ENCODE measurements around the gene TFPI2. TPM values are rescaled to one million over a fixed set of nuclear protein-coding genes. Genes with fewer than 3 reads are reported as not detected.

The TFPI2 gene
- 0.47 and 166 TPM in 2 replicates for total RNA-seq (ENCODE audit: low replicate concordance)

GRCh38 chr7:93890464-93891068, at the start of gene TFPI2:
TFPI2 (minus strand) TSS chr7:93890753; CDS start chr7:93890678, 75 bp downstream.

GRCh38 chr7:93921607-93922566, 31.3 kb upstream of the TFPI2 start, which contains the start of gene GNG11:
GNG11 (plus strand) TSS chr7:93921735; CDS start chr7:93922138, 403 bp downstream.

GRCh38 chr7:93906267-93906666, 15.7 kb upstream of the TFPI2 start, which contains the start of gene GNGT1:
GNGT1 (plus strand) TSS chr7:93906567; CDS start chr7:93906747, 180 bp downstream.

Other genes starting within 250 kb of the TFPI2 start
- gene GNGT1, start 15.8 kb upstream of the TFPI2 start, total RNA-seq (ENCODE audit: low replicate concordance): not detected in 2 replicates
- gene GNG11, start 31.0 kb upstream of the TFPI2 start, total RNA-seq (ENCODE audit: low replicate concordance): 2.8 and 48.6 TPM in 2 replicates
- gene BET1, start 113.6 kb upstream of the TFPI2 start, total RNA-seq (ENCODE audit: low replicate concordance): 19.1 and 22.5 TPM in 2 replicates

All from smooth muscle cell of the coronary artery (primary cell).